Measurements from ENCODE around the gene AGXT. TPM values are rescaled to one million over a fixed set of nuclear protein-coding genes. Genes with fewer than 3 reads are reported as not detected.

Gene AGXT
- total RNA-seq, 6 experiments from 2014 or later: 744 to 1,833 (median 1,254) TPM

- H3K27me3 ChIP-seq: peaks cover 3 to 5% of the 10 kb centered on the region in 2 donors
- ATAC-seq (no peak), DNase-seq (no peak)
- WGBS (ENCODE audit: insufficient coverage, low coverage, low lambda C conversion rate, missing lambda C conversion rate): 77% methylated on average over 3 of the region's 4 CpGs
- no peak overlapping the region for H3K4me3 ChIP-seq
- intact Hi-C loops (cut with DNase I): loop anchor here in 1 of 2 donors (10.0 kb wide), 1 partner anchor 321 kb away; no protein-coding TSS in a partner anchor
- H3K27ac ChIP-seq: no peak overlapping the region
- H3K36me3 ChIP-seq: no peaks in the 10 kb centered on the region
- no peaks in the 10 kb centered on the region for H3K9me3 ChIP-seq
- no peaks in the 10 kb centered on the region for H3K4me1 ChIP-seq
- TF ChIP-seq, protein P1, sequence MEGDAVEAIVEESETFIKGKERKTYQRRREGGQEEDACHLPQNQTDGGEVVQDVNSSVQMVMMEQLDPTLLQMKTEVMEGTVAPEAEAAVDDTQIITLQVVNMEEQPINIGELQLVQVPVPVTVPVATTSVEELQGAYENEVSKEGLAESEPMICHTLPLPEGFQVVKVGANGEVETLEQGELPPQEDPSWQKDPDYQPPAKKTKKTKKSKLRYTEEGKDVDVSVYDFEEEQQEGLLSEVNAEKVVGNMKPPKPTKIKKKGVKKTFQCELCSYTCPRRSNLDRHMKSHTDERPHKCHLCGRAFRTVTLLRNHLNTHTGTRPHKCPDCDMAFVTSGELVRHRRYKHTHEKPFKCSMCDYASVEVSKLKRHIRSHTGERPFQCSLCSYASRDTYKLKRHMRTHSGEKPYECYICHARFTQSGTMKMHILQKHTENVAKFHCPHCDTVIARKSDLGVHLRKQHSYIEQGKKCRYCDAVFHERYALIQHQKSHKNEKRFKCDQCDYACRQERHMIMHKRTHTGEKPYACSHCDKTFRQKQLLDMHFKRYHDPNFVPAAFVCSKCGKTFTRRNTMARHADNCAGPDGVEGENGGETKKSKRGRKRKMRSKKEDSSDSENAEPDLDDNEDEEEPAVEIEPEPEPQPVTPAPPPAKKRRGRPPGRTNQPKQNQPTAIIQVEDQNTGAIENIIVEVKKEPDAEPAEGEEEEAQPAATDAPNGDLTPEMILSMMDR (IDR thresholded peaks at IDR 0.05): no peak
- TF ChIP-seq POLR2A (IDR thresholded peaks at IDR 0.05): no peak
Observed at GRCh38 chr2:240825476-240825875, 43.1 kb upstream of the AGXT start.

- Histone ChIP-seq H3K4me1 (peaks cover 0 to 6% (median 2%) of the 10 kb centered on the region in 4 donors), H3K9me3 (no peaks in the 10 kb centered on the region), H3K36me3 (no peaks in the 10 kb centered on the region), H3K27me3 (peaks cover 0 to 3% of the 10 kb centered on the region in 2 donors), H3K27ac (no peak overlapping the region), H3K4me3 (peak overlapping the region in 1 of 3 donors; percentile 31)
- no peak for DNase-seq
- intact Hi-C loops (cut with DNase I): no loop called here
- WGBS (ENCODE audit: insufficient coverage, low coverage, low lambda C conversion rate, missing lambda C conversion rate): 13% methylated on average over 20 of the region's 27 CpGs
- TF ChIP-seq POLR2A (IDR thresholded peaks at IDR 0.05): no peak
- TF ChIP-seq, protein P1 (IDR thresholded peaks at IDR 0.05): no peak
- peak in 1 of 4 donors; percentile 4 for ATAC-seq
Observed at GRCh38 chr2:240831594-240832204, 36.9 kb upstream of the AGXT start.

GRCh38 chr2:240832205-240832727, 36.4 kb upstream of the AGXT start:
- WGBS (ENCODE audit: insufficient coverage, low coverage, low lambda C conversion rate, missing lambda C conversion rate): 10% methylated on average over 6 of the region's 54 CpGs
- no peak overlapping the region for H3K27ac ChIP-seq
- peaks cover 0 to 3% of the 10 kb centered on the region in 2 donors for H3K27me3 ChIP-seq
- intact Hi-C loops (cut with DNase I): no loop called here
- TF ChIP-seq, protein P1 (IDR thresholded peaks at IDR 0.05): no peak
- TF ChIP-seq POLR2A (IDR thresholded peaks at IDR 0.05): no peak
- ATAC-seq (peak; percentile 89 to 92 (median 91)), DNase-seq (peak; percentile 89 to 95 (median 89))
- H3K4me1 ChIP-seq: peaks cover 0 to 6% (median 2%) of the 10 kb centered on the region in 4 donors
- H3K4me3 ChIP-seq: peak overlapping the region in 1 of 3 donors; percentile 31
- no peaks in the 10 kb centered on the region for H3K9me3 ChIP-seq
- H3K36me3 ChIP-seq: no peaks in the 10 kb centered on the region

- Histone ChIP-seq H3K27me3 (no peaks in the 10 kb centered on the region), H3K36me3 (no peaks in the 10 kb centered on the region), H3K4me1 (peaks cover 0 to 6% (median 2%) of the 10 kb centered on the region in 4 donors), H3K27ac (no peak overlapping the region), H3K4me3 (no peak overlapping the region), H3K9me3 (no peaks in the 10 kb centered on the region)
- intact Hi-C loops (cut with DNase I): no loop called here
- DNase-seq (no peak), ATAC-seq (no peak)
- TF ChIP-seq, protein P1 (IDR thresholded peaks at IDR 0.05): no peak
- TF ChIP-seq POLR2A (IDR thresholded peaks at IDR 0.05): no peak
- WGBS (ENCODE audit: insufficient coverage, low coverage, low lambda C conversion rate, missing lambda C conversion rate): 67% methylated on average over 5 of the region's 13 CpGs
Observed at GRCh38 chr2:240832921-240833494, 35.6 kb upstream of the AGXT start.

Measured in right lobe of liver (tissue), 6 donors.